ENCODE results near the gene RNF145.

DNA sequence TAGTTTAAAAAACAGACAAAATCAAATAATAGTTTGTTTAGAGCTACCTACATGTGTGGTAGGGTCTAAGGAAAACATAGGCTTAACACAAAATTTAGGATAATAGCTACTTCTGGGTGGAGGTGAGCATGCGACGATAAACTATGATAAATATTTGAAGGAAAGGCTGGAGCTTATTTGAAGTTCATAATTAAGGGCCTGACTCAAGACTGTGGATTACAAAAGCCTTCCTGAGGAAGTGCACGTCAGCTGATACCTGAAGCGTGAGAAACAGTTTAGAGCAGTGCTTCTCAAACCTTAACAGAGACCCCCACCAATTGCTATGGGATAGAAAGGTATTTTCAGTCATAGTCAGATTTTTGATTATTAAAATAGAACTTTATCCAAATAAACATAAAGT lies 33.3 kb upstream of the RNF145 start:
- no peak for TF ChIP-seq POLR2A (IDR thresholded peaks at IDR 0.05; ENCODE audit: low read length)
- no peak for TF ChIP-seq GATA1 (IDR thresholded peaks at IDR 0.05; ENCODE audit: low read depth, low read length)
